22Rv1 (cell line): ENCODE data around the gene OCRL.

Experiments used
- ZFX ChIP-seq: fragments of 450-650 bp; IDR thresholded peaks from 2 replicates; pipeline ENCODE4 v1.6.1; 2017; ENCODE audit warnings: antibody characterized with exemption, borderline replicate concordance
- TF ChIP-seq, protein P1 (sequence below): fragments of 450-650 bp; IDR thresholded peaks from 2 replicates; pipeline ENCODE4 v1.5.1; 2017; ENCODE audit warnings: mild to moderate bottlenecking

GRCh38 chrX:129525162-129525561 is 14.9 kb upstream of the OCRL start:
- TF ChIP-seq, protein P1, sequence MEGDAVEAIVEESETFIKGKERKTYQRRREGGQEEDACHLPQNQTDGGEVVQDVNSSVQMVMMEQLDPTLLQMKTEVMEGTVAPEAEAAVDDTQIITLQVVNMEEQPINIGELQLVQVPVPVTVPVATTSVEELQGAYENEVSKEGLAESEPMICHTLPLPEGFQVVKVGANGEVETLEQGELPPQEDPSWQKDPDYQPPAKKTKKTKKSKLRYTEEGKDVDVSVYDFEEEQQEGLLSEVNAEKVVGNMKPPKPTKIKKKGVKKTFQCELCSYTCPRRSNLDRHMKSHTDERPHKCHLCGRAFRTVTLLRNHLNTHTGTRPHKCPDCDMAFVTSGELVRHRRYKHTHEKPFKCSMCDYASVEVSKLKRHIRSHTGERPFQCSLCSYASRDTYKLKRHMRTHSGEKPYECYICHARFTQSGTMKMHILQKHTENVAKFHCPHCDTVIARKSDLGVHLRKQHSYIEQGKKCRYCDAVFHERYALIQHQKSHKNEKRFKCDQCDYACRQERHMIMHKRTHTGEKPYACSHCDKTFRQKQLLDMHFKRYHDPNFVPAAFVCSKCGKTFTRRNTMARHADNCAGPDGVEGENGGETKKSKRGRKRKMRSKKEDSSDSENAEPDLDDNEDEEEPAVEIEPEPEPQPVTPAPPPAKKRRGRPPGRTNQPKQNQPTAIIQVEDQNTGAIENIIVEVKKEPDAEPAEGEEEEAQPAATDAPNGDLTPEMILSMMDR = no peak
- TF ChIP-seq ZFX = no peak
